Nucleus accumbens (tissue), 56 donors: ENCODE data around the gene PNRC2.

Experiments used
- DNase-seq, 56 donors: peaks; one replicate each; lab custom pipeline; 2025; lab: John Stamatoyannopoulos, UW

PNRC2 gene

GRCh38 chr1:23959461-23960290 is at the start of gene PNRC2:
Gene PNRC2, plus strand, starts transcription at chr1:23959828. Its CDS starts 1,630 bp downstream, at chr1:23961458.
- peak; percentile 54 to 98 (median 95) for DNase-seq

GRCh38 chr1:23910144-23910543 is 49.5 kb upstream of the PNRC2 start:
- DNase-seq = no peak

- no peak for DNase-seq
Observed at GRCh38 chr1:23910553-23911246, 48.9 kb upstream of the PNRC2 start.

GRCh38 chr1:23911921-23912320 is 47.7 kb upstream of the PNRC2 start:
- DNase-seq = no peak

GRCh38 chr1:23913212-23913880 is 46.3 kb upstream of the PNRC2 start, which contains the start of gene CNR2:
Gene CNR2, minus strand, starts transcription at chr1:23913362. Its CDS starts 37,745 bp downstream, at chr1:23875617.
- DNase-seq = no peak

GRCh38 chr1:23914921-23915320 is 44.7 kb upstream of the PNRC2 start:
- no peak for DNase-seq

GRCh38 chr1:23915466-23915865 is 44.2 kb upstream of the PNRC2 start:
- no peak for DNase-seq

- DNase-seq = peak in 15 of 56 donors; percentile 2 to 47 (median 10)
Observed at GRCh38 chr1:23916209-23917131, 43.2 kb upstream of the PNRC2 start.

- DNase-seq = no peak
Observed at GRCh38 chr1:23922321-23922943, 37.2 kb upstream of the PNRC2 start.

- DNase-seq = no peak
Observed at GRCh38 chr1:23923592-23924499, 35.8 kb upstream of the PNRC2 start.

GRCh38 chr1:23924601-23925000 is 35.0 kb upstream of the PNRC2 start:
- no peak for DNase-seq

- DNase-seq = no peak
Observed at GRCh38 chr1:23925279-23925678, 34.3 kb upstream of the PNRC2 start.

GRCh38 chr1:23927097-23927496 is 32.5 kb upstream of the PNRC2 start:
- no peak for DNase-seq

GRCh38 chr1:23928789-23929188 is 30.8 kb upstream of the PNRC2 start:
- DNase-seq = no peak

- DNase-seq = no peak
Observed at GRCh38 chr1:23930270-23930669, 29.4 kb upstream of the PNRC2 start.

- no peak for DNase-seq
Observed at GRCh38 chr1:23930861-23931490, 28.7 kb upstream of the PNRC2 start.

GRCh38 chr1:23931491-23931880 is 28.1 kb upstream of the PNRC2 start:
- no peak for DNase-seq
